OCI-LY7 (cell line): Measurements from ENCODE around the gene KCTD10. TPM values are rescaled to one million over a fixed set of nuclear protein-coding genes. Genes with fewer than 3 reads are reported as not detected.

Experiments
- BruUV-seq: library from RNA; stranded (reverse); fragments of 400-500 nt; replicated peaks from 2 replicates; lab custom pipeline; 2021; lab: Mats Ljungman, UMichigan
- CTCF ChIA-PET: fragments of 300-600 bp; sonication (Branson Sonifier 250); formaldehyde crosslinking; loops from one replicate; lab custom pipeline; 2022; ENCODE audit warnings: antibody characterized with exemption; ENCODE audit not compliant: unreplicated experiment; lab: Charles Lee
- POLR2A ChIA-PET: fragments of 300-600 bp; sonication (Branson Sonifier 250); formaldehyde crosslinking; loops from one replicate; lab custom pipeline; 2022; ENCODE audit warnings: antibody characterized with exemption; lab: Charles Lee
- DNase-seq: peaks from one replicate; pipeline ENCODE4 v3.0.0-alpha.2; 2015; ENCODE audit warnings: low spot score
- H2AFZ ChIP-seq: fragments of 200-600 bp; sonication (generic), shearing (Covaris generic); 2 replicates; pipeline ENCODE4 v1.6.1; 2014; ENCODE audit warnings: mild to moderate bottlenecking, antibody characterized with exemption, low read length, moderate library complexity
- H3K27ac ChIP-seq: fragments of 200-600 bp; sonication (generic); 2 replicates; pipeline ENCODE4 v1.5.1; 2014; ENCODE audit warnings: mixed run types, low read depth, mild to moderate bottlenecking, moderate library complexity, low read length, inconsistent platforms; ENCODE audit not compliant: poor library complexity, severe bottlenecking
- H3K36me3 ChIP-seq: fragments of 200-600 bp; sonication (generic); 2 replicates; pipeline ENCODE4 v1.6.1; 2014; ENCODE audit warnings: mild to moderate bottlenecking, antibody characterized with exemption, low read length, moderate library complexity, mixed read lengths; ENCODE audit not compliant: insufficient read depth
- H3K4me1 ChIP-seq: fragments of 200-600 bp; sonication (generic); 2 replicates; pipeline ENCODE4 v1.5.1; 2014; ENCODE audit warnings: mild to moderate bottlenecking, low read length; ENCODE audit not compliant: insufficient read depth, poor library complexity, severe bottlenecking
- H3K4me2 ChIP-seq: fragments of 200-600 bp; sonication (generic); 2 replicates; pipeline ENCODE4 v1.6.1; 2014; ENCODE audit warnings: mild to moderate bottlenecking, low read length
- H3K4me3 ChIP-seq: fragments of 200-600 bp; sonication (generic); 2 replicates; pipeline ENCODE4 v1.5.1; 2014; ENCODE audit warnings: mild to moderate bottlenecking, low read depth, low read length; ENCODE audit not compliant: poor library complexity, severe bottlenecking
- H3K79me2 ChIP-seq: fragments of 200-600 bp; sonication (generic); 2 replicates; pipeline ENCODE4 v1.6.1; 2016; ENCODE audit warnings: low read depth, mild to moderate bottlenecking, low read length, moderate library complexity, mixed read lengths; ENCODE audit not compliant: insufficient read depth
- H3K9me2 ChIP-seq: fragments of 200-600 bp; sonication (generic); 2 replicates; pipeline ENCODE4 v1.6.1; 2016; ENCODE audit warnings: mild to moderate bottlenecking, low read length, mixed read lengths; ENCODE audit not compliant: insufficient read depth
- H3K9me3 ChIP-seq: fragments of 200-600 bp; sonication (generic); 2 replicates; pipeline ENCODE4 v1.6.1; 2014; ENCODE audit warnings: mild to moderate bottlenecking, mixed run types, low read length, mixed read lengths
- H4K20me1 ChIP-seq: fragments of 200-600 bp; sonication (generic); 2 replicates; pipeline ENCODE4 v1.6.1; 2014; ENCODE audit warnings: mild to moderate bottlenecking, antibody characterized with exemption, low read length, moderate library complexity, mixed read lengths; ENCODE audit not compliant: insufficient read depth
- CTCF ChIP-seq: fragments of 200-600 bp; sonication (generic); conservative IDR thresholded peaks from 2 replicates; pipeline ENCODE4 v1.5.1; 2014; ENCODE audit warnings: mild to moderate bottlenecking, antibody characterized with exemption, low read length, moderate library complexity, mixed read lengths
- EZH2phosphoT487 ChIP-seq: fragments of 200-600 bp; sonication (generic); IDR thresholded peaks from 2 replicates; pipeline ENCODE4 v1.6.1; 2018; ENCODE audit warnings: low read depth, borderline replicate concordance, mild to moderate bottlenecking, mixed run types, antibody characterized with exemption, low read length, moderate library complexity, mixed read lengths
- intact Hi-C: fragments of 100-400 bp; cut with micrococcal nuclease; formaldehyde crosslinking; loops from one replicate; pipeline ENCODE4 v1.10.0; 2022; ENCODE audit not compliant: unreplicated experiment
- total RNA-seq, 2 experiments: library from RNA; depleted of rRNA in 1 of 2; stranded (reverse); fragments of >200 nt in 1 of 2; shearing (Covaris generic) in 1 of 2; gene quantifications; 2 replicates each; pipeline ENCODE4 v1.2.3, GENCODE V29; 2014 to 2022

KCTD10 gene
- total RNA-seq, 2 experiments from 2014 or later: 28.1 to 45.7 TPM

DNA sequence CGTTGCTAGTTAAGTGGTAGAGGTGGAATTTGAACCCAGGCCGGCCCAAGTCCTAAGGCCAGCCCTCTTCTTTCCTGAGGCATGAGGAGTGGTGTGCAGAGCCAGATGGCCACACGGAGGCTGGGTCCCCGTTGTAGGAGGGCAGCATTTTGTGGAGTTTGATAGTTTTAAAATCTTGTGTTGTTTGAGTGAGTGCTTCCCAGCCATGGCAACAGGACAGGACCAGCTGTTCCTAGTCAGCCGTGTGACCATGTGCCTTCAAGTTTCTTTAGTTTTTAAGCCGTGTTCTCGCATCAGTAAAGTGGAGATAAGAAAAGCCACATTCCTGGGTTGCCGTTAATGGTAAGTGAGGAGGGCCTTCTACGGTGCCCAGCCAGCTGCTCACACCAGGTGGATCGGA is 44.7 kb upstream of the KCTD10 start:
- Histone ChIP-seq H3K9me2 (no peaks in the 10 kb centered on the region), H4K20me1 (no peaks in the 10 kb centered on the region), H3K4me3 (no peak overlapping the region), H3K79me2 (no peaks in the 10 kb centered on the region), H3K36me3 (peaks cover 48% of the 10 kb centered on the region; the same call in 1 of the 2 replicates), H3K4me2 (no peak overlapping the region), H3K27ac (no peak overlapping the region), H3K9me3 (no peaks in the 10 kb centered on the region), H3K4me1 (no peaks in the 10 kb centered on the region), H2AFZ (no peak overlapping the region)
- no peak for TF ChIP-seq CTCF
- no peak for TF ChIP-seq EZH2phosphoT487
- no peak for DNase-seq
- intact Hi-C loops: no loop called here
- CTCF ChIA-PET: no interaction called here
- no TSS peak for BruUV-seq
- POLR2A ChIA-PET: no interaction called here

DNA sequence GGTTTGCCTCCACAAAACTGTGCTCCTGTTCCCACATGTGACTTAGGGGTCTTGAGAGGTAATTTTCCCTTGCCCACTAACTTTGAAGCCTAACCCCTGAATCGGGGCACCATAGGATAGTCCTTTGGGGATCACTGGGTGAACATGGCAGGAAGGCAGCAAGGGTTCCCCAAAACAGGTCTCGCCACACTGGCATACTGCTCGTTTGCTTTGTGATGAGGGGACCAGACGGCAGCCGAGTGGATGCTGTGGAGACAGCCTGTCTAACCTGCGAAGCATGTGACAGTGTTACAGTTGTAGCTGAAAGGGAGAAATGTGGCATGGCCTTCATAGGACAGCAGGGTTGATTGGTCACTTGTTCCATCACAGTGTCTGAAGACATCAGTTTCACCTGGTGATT is 42.7 kb upstream of the KCTD10 start:
- no peaks in the 10 kb centered on the region for H4K20me1 ChIP-seq
- CTCF ChIA-PET: interaction anchor here (1.1 kb wide), 1 partner anchor 9 kb away, joined by 3 read pairs; no protein-coding TSS in a partner anchor
- H3K4me1 ChIP-seq: no peaks in the 10 kb centered on the region
- H3K4me2 ChIP-seq: no peak overlapping the region
- H2AFZ ChIP-seq: no peak overlapping the region
- TF ChIP-seq CTCF (no peak), EZH2phosphoT487 (no peak)
- no peak for DNase-seq
- H3K36me3 ChIP-seq: peaks cover 54% of the 10 kb centered on the region; the same call in 1 of the 2 replicates
- H3K79me2 ChIP-seq: no peaks in the 10 kb centered on the region
- POLR2A ChIA-PET: interaction anchor here (1.4 kb wide), 1 partner anchor 11 kb away, joined by 6 read pairs; no protein-coding TSS in a partner anchor
- H3K9me2 ChIP-seq: no peaks in the 10 kb centered on the region
- no peak overlapping the region for H3K27ac ChIP-seq
- intact Hi-C loops: no loop called here
- no TSS peak for BruUV-seq
- H3K4me3 ChIP-seq: no peak overlapping the region
- no peaks in the 10 kb centered on the region for H3K9me3 ChIP-seq
